ENCODE data around the gene PADI2. TPM values are rescaled to one million over a fixed set of nuclear protein-coding genes. Genes with fewer than 3 reads are reported as not detected.

PADI2 gene
- total and polyA plus RNA-seq, 2 of the 8 experiments (the other 6 are each of a cell fraction or from before 2014, with no cell fraction given), result 1.6 to 7.5 TPM

- H3K23me2 ChIP-seq (ENCODE audit: low read depth, low read length), result no peaks in the 10 kb centered on the region
- no peak overlapping the region for H3K4me2 ChIP-seq (ENCODE audit: insufficient read depth in 1 of 2, low read depth in 2 of 2, low read length in 2 of 2)
- no peak overlapping the region for H3K18ac ChIP-seq (ENCODE audit: extremely low read depth, low read length)
- H3K56ac ChIP-seq (replicated peaks; ENCODE audit: insufficient read length, low read depth, low read length), result no peak overlapping the region
- POLR2A ChIA-PET (ENCODE audit: partially characterized antibody), result interaction anchor here (1.1 to 1.4 kb wide), 2 partner anchors 8 to 25 kb away, joined by 3 read pairs; no protein-coding TSS in a partner anchor
- no peaks in the 10 kb centered on the region for H3K79me1 ChIP-seq (ENCODE audit: low read depth, low read length)
- H2AFZ ChIP-seq (ENCODE audit: low read length), result no peak overlapping the region
- no peaks in the 10 kb centered on the region for H3K27me3 ChIP-seq (replicated peaks in 1 of 4; ENCODE audit: control insufficient read depth in 3 of 4, extremely low read depth in 1 of 4, insufficient read depth in 3 of 4, low read length in 3 of 4)
- DNase-seq (ENCODE audit: low read depth in 1 of 2, low spot score in 2 of 2) (no peak), FAIRE-seq (no peak)
- H2BK20ac ChIP-seq (ENCODE audit: low read length), result no peak overlapping the region
- WGBS, 2 experiments (ENCODE audit: extremely low coverage in 1 of 2, insufficient coverage in 1 of 2, insufficient read length in 1 of 2, insufficient replicate concordance in 2 of 2, low coverage in 1 of 2, low lambda C conversion rate in 2 of 2, missing lambda C conversion rate in 1 of 2), result 85% methylated on average over 10 of the region's 10 CpGs; no CpG with 5 or more reads in 1 of the 2 experiments
- H4K5ac ChIP-seq (ENCODE audit: insufficient read length, low read depth, low read length), result no peak overlapping the region
- no peak overlapping the region for H3K14ac ChIP-seq (ENCODE audit: insufficient read length)
- H4K20me1 ChIP-seq (replicated peaks in 1 of 2; ENCODE audit: control insufficient read depth in 1 of 2, insufficient read depth in 2 of 2, low read length in 2 of 2), result peaks cover 0 to 2% of the 10 kb centered on the region in 2 experiments
- no peak overlapping the region for H2BK15ac ChIP-seq (ENCODE audit: low read length)
- no peak overlapping the region for H2AK5ac ChIP-seq (ENCODE audit: low read depth, low read length)
- H2BK120ac ChIP-seq (replicated peaks; ENCODE audit: low read depth, low read length), result no peak overlapping the region
- no peak overlapping the region for H3K23ac ChIP-seq (ENCODE audit: insufficient read length)
- no peaks in the 10 kb centered on the region for H3K9me3 ChIP-seq (ENCODE audit: insufficient read depth in 2 of 2, low read depth in 1 of 2, low read length in 1 of 2)
- H3K27ac ChIP-seq (ENCODE audit: low read depth, low read length), result no peak overlapping the region
- CTCF ChIA-PET (ENCODE audit: partially characterized antibody), result interaction anchor here (0.8 to 2.6 kb wide), 7 partner anchors 9 to 74 kb away, joined by 3 to 8 read pairs (median 5); partner anchors contain the start of genes ATP13A2 and MFAP2
- H2BK12ac ChIP-seq (ENCODE audit: low read depth, low read length), result no peak overlapping the region
- no peak overlapping the region for H3K9ac ChIP-seq (replicated peaks in 1 of 4; ENCODE audit: extremely low read depth in 1 of 4, low read depth in 3 of 4, low read length in 3 of 4)
- no peak overlapping the region for H2BK5ac ChIP-seq (ENCODE audit: low read depth, low read length)
- H3K4me3 ChIP-seq (ENCODE audit: extremely low read depth in 1 of 4, insufficient read depth in 2 of 4, low read depth in 3 of 4, low read length in 4 of 4), result no peak overlapping the region
- H4K91ac ChIP-seq (replicated peaks; ENCODE audit: insufficient read length, low read length), result no peak overlapping the region
- H3K36me3 ChIP-seq (ENCODE audit: control insufficient read depth in 2 of 4, insufficient read depth in 4 of 4, low read length in 3 of 4), result peaks cover 28 to 83% (median 45%) of the 10 kb centered on the region in 4 experiments
- no peak overlapping the region for H4K8ac ChIP-seq (ENCODE audit: extremely low read depth, insufficient read depth, low read length)
- no peaks in the 10 kb centered on the region for H3K79me2 ChIP-seq (ENCODE audit: control insufficient read depth in 1 of 2, insufficient read depth in 2 of 2, low read length in 2 of 2)
- H3K4ac ChIP-seq (replicated peaks; ENCODE audit: insufficient read length, low read depth, low read length), result no peak overlapping the region
- no peaks in the 10 kb centered on the region for H3K4me1 ChIP-seq (replicated peaks in 1 of 4; ENCODE audit: control insufficient read depth in 3 of 4, insufficient read depth in 4 of 4, low read length in 3 of 4)
- TF ChIP-seq CBX5 (IDR thresholded peaks at IDR 0.05; ENCODE audit: low read depth, low read length) (no peak), EGR1 (IDR thresholded peaks at IDR 0.05; ENCODE audit: borderline replicate concordance, low read depth, low read length) (no peak), HDAC6 (IDR thresholded peaks at IDR 0.05; ENCODE audit: low read depth, low read length) (no peak), TCF12 (IDR thresholded peaks at IDR 0.05; ENCODE audit: low read depth, low read length) (no peak), NANOG (IDR thresholded peaks at IDR 0.05; ENCODE audit: insufficient read depth, low read depth, low read length, poor library complexity, severe bottlenecking) (no peak), BRCA1 (IDR thresholded peaks at IDR 0.05; ENCODE audit: low read depth, low read length) (no peak), JUN (IDR thresholded peaks at IDR 0.05; ENCODE audit: low read depth, low read length) (no peak), CEBPB (IDR thresholded peaks at IDR 0.05; ENCODE audit: low read depth, low read length) (no peak), POLR2AphosphoS5 (IDR thresholded peaks at IDR 0.05; ENCODE audit: low read depth, low read length) (no peak), GABPA (IDR thresholded peaks at IDR 0.05; ENCODE audit: borderline replicate concordance, insufficient read depth, low read length) (no peak)
- TF ChIP-seq, protein P1, sequence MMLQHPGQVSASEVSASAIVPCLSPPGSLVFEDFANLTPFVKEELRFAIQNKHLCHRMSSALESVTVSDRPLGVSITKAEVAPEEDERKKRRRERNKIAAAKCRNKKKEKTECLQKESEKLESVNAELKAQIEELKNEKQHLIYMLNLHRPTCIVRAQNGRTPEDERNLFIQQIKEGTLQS (IDR thresholded peaks at IDR 0.05; ENCODE audit: insufficient read depth, low read depth, low read length), result no peak
Observed at GRCh38 chr1:17021896-17022295, 97.4 kb downstream of the PADI2 start.
